Mucosa of descending colon (tissue), 3 donors: ENCODE measurements around the gene PICK1. TPM values are rescaled to one million over a fixed set of nuclear protein-coding genes. Genes with fewer than 3 reads are reported as not detected.

Source experiments
- ATAC-seq: fragments of 200-7000 bp; cut with Tn5 transposase; one replicate; pipeline ENCODE4 v1.9.1; 2020; ENCODE audit warnings: mild to moderate bottlenecking, moderate library complexity
- DNase-seq, 3 donors: peaks; one replicate each; pipeline ENCODE4 v3.0.0-alpha.2; 2020
- H3K36me3 ChIP-seq: fragments of 200-600 bp; one replicate; pipeline ENCODE4 v1.8.0; 2021; ENCODE audit warnings: low read depth, mild to moderate bottlenecking
- H3K4me1 ChIP-seq: fragments of 200-600 bp; one replicate; pipeline ENCODE4 v1.8.0; 2021; ENCODE audit warnings: low read depth, mild to moderate bottlenecking
- H3K4me3 ChIP-seq: fragments of 200-600 bp; one replicate; pipeline ENCODE4 v1.8.0; 2021; ENCODE audit warnings: mild to moderate bottlenecking
- H3K9me3 ChIP-seq: fragments of 200-600 bp; one replicate; pipeline ENCODE4 v1.8.0; 2021; ENCODE audit warnings: mild to moderate bottlenecking
- intact Hi-C, 2 donors: fragments of 100-400 bp; cut with DNase I in 1 of 2; cut with micrococcal nuclease in 1 of 2; formaldehyde crosslinking; loops; one replicate each; pipeline versions ENCODE4 v1.11.0 to v1.11.1; 2022; cut with DNase I, micrococcal nuclease
- total RNA-seq, 3 donors: library from RNA; stranded (reverse); fragmentation: NEBNext Ultra II Directional in 2 of 3; extraction: Animal tissue kit (Norgen Biotek cat#: 25700) in 2 of 3; gene quantifications; one replicate each; pipeline versions ENCODE4 v1.2.1 to v1.2.4, GENCODE V29; 2021 to 2023
- TF ChIP-seq, protein P1 (sequence below): fragments of 200-600 bp; IDR thresholded peaks from one replicate; pipeline ENCODE4 v1.8.0; 2022; ENCODE audit warnings: antibody characterized with exemption, mild to moderate bottlenecking
- donor health status: DM: no; HTN: no; CAD: no; lungs with moderate emphysema.
- donor health status: DM: no; HTN: no; CAD: no.
- donor health status: DM: no; HTN: yes; CAD: no.

Gene PICK1
- total RNA-seq, 3 donors from 2014 or later: 30.9 to 40.7 (median 37.9) TPM

DNA sequence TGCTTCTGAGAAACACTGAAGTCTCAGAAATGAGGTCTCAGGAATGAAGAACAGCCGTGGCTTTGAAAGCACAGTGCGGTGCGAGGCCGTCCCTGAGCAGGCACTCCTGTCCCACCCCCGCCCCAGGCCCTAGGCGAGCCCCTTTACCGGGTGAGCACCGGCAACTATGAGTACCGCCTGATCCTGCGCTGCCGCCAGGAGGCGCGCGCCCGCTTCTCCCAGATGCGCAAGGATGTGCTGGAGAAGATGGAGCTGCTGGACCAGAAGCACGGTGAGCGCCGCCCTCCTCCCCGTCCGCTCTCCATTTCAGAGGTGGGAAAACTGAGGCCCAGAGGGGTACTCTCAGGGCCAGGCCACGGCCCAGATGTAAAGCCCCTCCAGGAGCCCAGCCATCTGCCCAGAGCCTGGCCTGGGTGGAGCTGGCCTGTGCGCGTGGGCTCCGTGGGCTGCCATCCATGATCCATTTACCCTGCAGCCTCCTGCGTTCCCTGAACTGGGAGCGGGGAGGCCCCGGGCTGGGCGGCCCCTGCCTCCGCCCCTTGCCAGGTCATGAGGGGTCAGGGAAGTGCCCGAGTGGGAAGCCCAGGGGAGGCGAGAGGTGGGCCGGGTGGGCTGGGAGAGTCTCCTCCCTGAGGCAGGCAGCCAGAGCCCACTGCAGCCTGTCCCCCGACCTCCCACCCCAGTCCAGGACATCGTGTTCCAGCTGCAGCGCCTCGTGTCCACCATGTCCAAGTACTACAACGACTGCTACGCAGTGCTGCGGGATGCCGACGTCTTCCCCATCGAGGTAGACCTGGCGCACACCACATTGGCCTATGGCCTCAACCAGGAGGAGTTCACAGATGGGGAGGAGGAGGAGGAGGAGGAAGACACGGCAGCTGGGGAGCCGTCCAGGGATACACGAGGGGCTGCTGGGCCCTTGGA lies 17.2 kb downstream of the PICK1 start:
- peak in 1 of 3 donors; percentile 42 for DNase-seq
- Histone ChIP-seq H3K9me3 (no peaks in the 10 kb centered on the region), H3K36me3 (no peaks in the 10 kb centered on the region), H3K4me1 (no peaks in the 10 kb centered on the region), H3K4me3 (no peak overlapping the region)
- TF ChIP-seq, protein P1, sequence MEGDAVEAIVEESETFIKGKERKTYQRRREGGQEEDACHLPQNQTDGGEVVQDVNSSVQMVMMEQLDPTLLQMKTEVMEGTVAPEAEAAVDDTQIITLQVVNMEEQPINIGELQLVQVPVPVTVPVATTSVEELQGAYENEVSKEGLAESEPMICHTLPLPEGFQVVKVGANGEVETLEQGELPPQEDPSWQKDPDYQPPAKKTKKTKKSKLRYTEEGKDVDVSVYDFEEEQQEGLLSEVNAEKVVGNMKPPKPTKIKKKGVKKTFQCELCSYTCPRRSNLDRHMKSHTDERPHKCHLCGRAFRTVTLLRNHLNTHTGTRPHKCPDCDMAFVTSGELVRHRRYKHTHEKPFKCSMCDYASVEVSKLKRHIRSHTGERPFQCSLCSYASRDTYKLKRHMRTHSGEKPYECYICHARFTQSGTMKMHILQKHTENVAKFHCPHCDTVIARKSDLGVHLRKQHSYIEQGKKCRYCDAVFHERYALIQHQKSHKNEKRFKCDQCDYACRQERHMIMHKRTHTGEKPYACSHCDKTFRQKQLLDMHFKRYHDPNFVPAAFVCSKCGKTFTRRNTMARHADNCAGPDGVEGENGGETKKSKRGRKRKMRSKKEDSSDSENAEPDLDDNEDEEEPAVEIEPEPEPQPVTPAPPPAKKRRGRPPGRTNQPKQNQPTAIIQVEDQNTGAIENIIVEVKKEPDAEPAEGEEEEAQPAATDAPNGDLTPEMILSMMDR: no peak
- no peak for ATAC-seq
- intact Hi-C loops: no loop called here

DNA sequence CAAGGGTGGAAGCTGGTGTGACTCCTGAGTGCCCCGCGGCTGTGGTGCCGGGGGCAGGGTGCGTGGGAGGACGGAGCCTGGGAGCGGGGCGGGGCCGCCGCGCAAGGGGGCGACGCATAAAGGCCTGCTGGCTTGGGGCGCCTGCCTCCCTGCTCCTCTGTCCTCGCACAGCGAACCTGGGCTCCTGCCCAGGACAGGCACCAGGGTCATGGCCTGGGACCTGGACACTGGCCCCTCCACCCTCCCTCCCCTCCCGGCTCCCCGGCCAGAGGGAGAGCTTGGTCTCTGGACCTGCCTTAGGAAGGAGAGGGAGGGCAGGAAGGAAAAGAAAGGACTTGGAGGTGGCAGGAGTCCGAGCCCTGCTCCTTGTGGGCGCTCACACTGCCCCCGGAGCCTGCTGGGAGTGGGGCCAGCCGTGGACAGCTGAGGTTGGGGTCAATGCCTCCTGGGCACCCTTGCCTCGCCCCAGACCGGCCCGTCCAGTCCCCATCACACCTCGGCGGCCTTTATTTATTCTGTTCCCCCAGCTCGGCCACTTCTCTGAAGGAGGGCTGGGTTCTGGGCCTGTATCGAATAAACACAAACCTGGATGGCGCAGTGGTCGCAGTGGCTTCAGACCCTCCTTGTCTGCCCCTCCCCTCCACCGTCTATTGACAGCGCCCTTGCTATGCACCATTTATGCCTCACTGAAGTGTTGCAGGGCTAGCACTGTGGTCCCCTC lies 18.1 kb downstream of the PICK1 start:
- Histone ChIP-seq H3K9me3 (no peaks in the 10 kb centered on the region), H3K36me3 (no peaks in the 10 kb centered on the region), H3K4me1 (no peaks in the 10 kb centered on the region), H3K4me3 (no peak overlapping the region)
- ATAC-seq: no peak
- intact Hi-C loops: no loop called here
- TF ChIP-seq, protein P1: no peak
- peak in 2 of 3 donors; percentile 21 to 41 for DNase-seq

DNA sequence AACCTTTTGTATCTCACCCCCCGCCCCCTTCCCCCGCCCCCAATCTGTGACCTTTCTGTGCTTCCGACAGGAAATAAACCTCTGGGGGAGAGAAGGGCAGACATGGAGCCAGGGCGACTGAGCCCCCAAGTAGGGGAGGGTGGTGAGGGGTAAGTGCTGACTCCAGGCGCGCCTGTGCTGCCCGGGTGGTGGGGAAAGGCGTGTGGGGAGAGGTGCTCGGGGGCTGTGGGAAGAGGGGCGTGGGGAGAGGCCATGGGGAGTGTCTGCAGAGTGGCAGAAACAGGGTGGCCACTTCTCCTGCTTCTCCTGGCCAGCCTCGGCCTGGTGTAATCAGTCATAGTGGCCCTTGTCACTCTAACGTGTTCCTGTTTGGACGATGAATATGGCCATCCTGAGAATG lies 18.8 kb downstream of the PICK1 start:
- peak in 1 of 3 donors; percentile 29 for DNase-seq
- H3K36me3 ChIP-seq: no peaks in the 10 kb centered on the region
- intact Hi-C loops: no loop called here
- no peaks in the 10 kb centered on the region for H3K9me3 ChIP-seq
- no peak for ATAC-seq
- H3K4me3 ChIP-seq: no peak overlapping the region
- TF ChIP-seq, protein P1: no peak
- peaks cover 5% of the 10 kb centered on the region for H3K4me1 ChIP-seq

DNA sequence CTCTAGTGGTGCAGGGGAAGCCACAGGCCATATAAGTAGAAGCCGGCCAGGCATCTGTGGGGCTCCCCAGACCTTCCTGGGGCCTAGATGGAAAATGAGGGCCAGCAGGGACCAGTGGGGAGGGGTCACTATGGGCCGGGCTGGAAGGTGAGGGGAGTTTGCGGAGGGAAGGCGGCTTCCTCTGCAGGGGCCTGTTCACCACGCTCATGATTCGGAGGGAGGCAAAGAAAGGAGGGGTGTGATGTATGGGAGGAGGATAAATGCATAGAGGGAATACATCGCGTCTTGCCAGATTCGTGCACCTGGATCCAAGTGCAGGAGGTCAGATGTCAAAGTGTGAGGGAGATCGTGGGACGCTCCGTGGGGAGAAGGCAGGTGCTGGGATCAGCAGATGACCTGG lies 19.9 kb downstream of the PICK1 start:
- DNase-seq (peak in 1 of 3 donors; percentile 28), ATAC-seq (no peak)
- Histone ChIP-seq H3K4me1 (peaks cover 15% of the 10 kb centered on the region), H3K9me3 (no peaks in the 10 kb centered on the region), H3K4me3 (no peak overlapping the region), H3K36me3 (no peaks in the 10 kb centered on the region)
- TF ChIP-seq, protein P1: no peak
- intact Hi-C loops: no loop called here

DNA sequence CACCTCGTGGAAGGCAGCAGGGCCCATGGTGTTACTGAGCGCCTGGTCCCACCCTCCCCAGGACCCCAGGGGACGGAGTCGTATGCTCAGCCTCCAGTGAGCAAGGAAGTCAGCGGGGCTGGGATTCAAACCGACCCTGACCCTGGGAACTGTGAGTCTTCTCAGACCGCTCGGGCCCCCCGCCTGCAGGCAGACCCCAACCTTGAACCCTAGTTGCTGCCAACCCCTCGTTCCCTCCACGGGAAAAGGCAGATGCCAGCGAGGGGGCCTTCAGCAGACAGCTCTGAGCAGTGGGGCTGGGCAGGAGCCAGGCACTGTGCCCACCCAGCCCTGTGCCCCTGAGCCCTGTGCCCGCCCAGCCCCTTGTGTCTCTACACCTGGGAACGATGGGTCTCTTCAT lies 20.4 kb downstream of the PICK1 start:
- Histone ChIP-seq H3K9me3 (no peaks in the 10 kb centered on the region), H3K4me1 (peaks cover 20% of the 10 kb centered on the region), H3K36me3 (no peaks in the 10 kb centered on the region), H3K4me3 (no peak overlapping the region)
- DNase-seq: peak in 1 of 3 donors; percentile 40
- TF ChIP-seq, protein P1: no peak
- intact Hi-C loops: no loop called here
- no peak for ATAC-seq
